Activated naive CD4-positive, alpha-beta T cell treated with anti-CD3 and anti-CD28 coated beads, Interleukin-2, amount 10 ng/mL, durations not matched to agents 5 hours and 36 hours (primary cell): ENCODE measurements around the gene TRPM3. TPM values are rescaled to one million over a fixed set of nuclear protein-coding genes. Genes with fewer than 3 reads are reported as not detected.

Experiments
- microRNA-seq: library from miRNA; unstranded; fragments of <30 nt; microRNA quantifications from one replicate; pipeline ENCODE4 v1.2.0, GENCODE V29; 2022; ENCODE audit warnings: borderline microRNAs expressed, borderline replicate concordance
- total RNA-seq, 2 experiments: library from RNA; stranded (reverse); gene quantifications; one replicate each; pipeline ENCODE4 v1.2.3, GENCODE V29; 2021

Gene TRPM3
- total RNA-seq, result not detected

DNA sequence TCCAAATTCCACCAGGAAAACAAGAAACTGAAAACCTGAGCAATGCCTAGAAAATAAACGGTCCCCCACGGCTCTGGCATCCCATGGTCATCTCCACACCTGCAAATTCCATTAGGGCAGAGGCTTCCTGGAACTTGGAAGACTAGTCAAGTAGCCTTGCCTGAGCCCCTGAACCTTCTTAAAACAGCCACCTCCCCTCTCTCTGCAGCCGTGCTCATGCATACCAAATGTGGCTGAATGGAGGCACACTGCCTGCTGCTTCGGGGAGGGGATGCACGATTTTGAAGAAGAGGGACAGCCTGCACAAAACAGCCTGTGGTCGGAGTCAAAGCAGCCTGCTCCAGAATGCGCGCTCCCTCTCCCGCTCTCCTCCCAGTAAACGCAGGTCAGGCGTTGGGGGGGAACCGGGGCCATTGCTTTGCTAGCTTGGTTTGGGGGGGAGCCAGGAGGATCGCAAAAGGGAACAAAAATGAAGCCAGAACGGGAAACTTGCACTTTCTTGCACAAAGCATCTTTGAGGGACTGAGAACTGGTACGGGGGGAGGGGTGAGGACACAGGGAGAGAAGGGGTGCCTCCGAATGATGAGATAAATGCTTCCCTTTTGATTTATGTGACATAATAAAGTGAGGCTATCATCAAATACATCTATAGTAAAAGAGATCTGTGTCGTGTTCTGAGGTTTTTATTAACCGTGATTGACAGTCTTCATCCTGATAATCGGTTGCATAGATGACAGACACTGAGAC is at the start of gene TRPM3:
TRPM3 (minus strand) TSS at position 347 of the 747 bp plus-strand sequence; CDS start at position 80, 267 bp downstream.

Small RNA genes lying within 50 kb of the gene (microRNA-seq; reads per million reads assigned to microRNA genes)
- gene MIR204, result not detected
